HCT116 (cell line): ENCODE results near the gene IRGC. TPM values are rescaled to one million over a fixed set of nuclear protein-coding genes. Genes with fewer than 3 reads are reported as not detected.

Source experiments
- ATAC-seq: fragments of 200-7000 bp; cut with Tn5 transposase; 2 replicates; pipeline ENCODE4 v1.9.1; 2020; ENCODE audit warnings: mild to moderate bottlenecking, moderate library complexity
- BruUV-seq: library from RNA; stranded (reverse); fragments of 400-500 nt; replicated peaks from 2 replicates; lab custom pipeline; 2021; lab: Mats Ljungman, UMichigan
- CTCF ChIA-PET: fragments of 300-600 bp; sonication (Branson Sonifier 250); formaldehyde crosslinking; loops from one replicate; lab custom pipeline; 2021; ENCODE audit warnings: antibody characterized with exemption; lab: Charles Lee
- POLR2A ChIA-PET: fragments of 300-600, 350-600 bp; sonication (Branson Sonifier 250); formaldehyde crosslinking; loops from one replicate; lab custom pipeline; 2021; ENCODE audit warnings: antibody characterized with exemption; lab: Charles Lee
- RAD21 ChIA-PET, 2 experiments: fragments of 300-600 bp; sonication (Branson Sonifier 250); formaldehyde crosslinking; loops; one replicate each; lab custom pipeline; 2023; ENCODE audit warnings: low total read pairs in 2 of 2; ENCODE audit not compliant: uncharacterized antibody in 2 of 2, unreplicated experiment in 2 of 2, low non-redundant PET in 1 of 2; lab: Charles Lee
- DNase-seq: peaks from one replicate; pipeline ENCODE4 v3.0.0-alpha.2; 2010; ENCODE audit warnings: low read depth, low spot score
- H2AFZ ChIP-seq: fragments of 200-600 bp; shearing (Covaris generic), sonication (generic); 2 replicates; pipeline ENCODE4 v1.6.1; 2017; ENCODE audit warnings: low read depth, mixed run types, mixed read lengths, antibody characterized with exemption, low read length; ENCODE audit not compliant: poor library complexity, severe bottlenecking
- H3K27ac ChIP-seq: 2 replicates; pipeline ENCODE4 v1.5.1; 2012; ENCODE audit warnings: low read depth, low read length
- H3K27me3 ChIP-seq: fragments of 200-600 bp; sonication (generic); 2 replicates; pipeline ENCODE4 v1.6.1; 2016; ENCODE audit warnings: mixed run types, low read length, mixed read lengths; ENCODE audit not compliant: insufficient read depth
- H3K36me3 ChIP-seq, 2 experiments: fragments of 200-500 bp in 1 of 2; fragments of 200-600 bp in 1 of 2; sonication (Bioruptor generic) in 1 of 2; sonication (generic) in 1 of 2; 2 replicates each; pipeline versions ENCODE4 v1.5.1 to v1.6.1; 2014 to 2016; ENCODE audit warnings: low read length in 2 of 2, inconsistent platforms in 1 of 2, mixed read lengths in 1 of 2, mixed run types in 1 of 2; ENCODE audit not compliant: insufficient read depth in 2 of 2, control insufficient read depth in 1 of 2
- H3K4me1 ChIP-seq, 2 experiments: fragments of 200-600 bp in 1 of 2; sonication (generic) in 1 of 2; 2 replicates each; pipeline versions ENCODE4 v1.5.1 to v1.6.1; 2012 to 2017; ENCODE audit warnings: low read length in 2 of 2, inconsistent platforms in 1 of 2, mild to moderate bottlenecking in 1 of 2, mixed read lengths in 1 of 2, mixed run types in 1 of 2, moderate library complexity in 1 of 2; ENCODE audit not compliant: insufficient read depth in 2 of 2, control insufficient read depth in 1 of 2
- H3K4me2 ChIP-seq: fragments of 200-600 bp; sonication (generic); 2 replicates; pipeline ENCODE4 v1.6.1; 2017; ENCODE audit warnings: mixed run types, low read length, mixed read lengths
- H3K4me3 ChIP-seq, 2 experiments: fragments of 200-600 bp in 1 of 2; sonication (generic) in 1 of 2; replicated peaks in 1 of 2; 2 replicates each; pipeline ENCODE4 v1.5.1; 2011 to 2016; ENCODE audit warnings: low read length in 2 of 2, control low read depth in 1 of 2, low read depth in 1 of 2, mild to moderate bottlenecking in 1 of 2, mixed read lengths in 1 of 2, mixed run types in 1 of 2
- H3K79me2 ChIP-seq: fragments of 200-600 bp; sonication (generic); 2 replicates; pipeline ENCODE4 v1.6.1; 2017; ENCODE audit warnings: mild to moderate bottlenecking, mixed run types, low read length, moderate library complexity, mixed read lengths; ENCODE audit not compliant: insufficient read depth
- H3K9ac ChIP-seq: fragments of 200-600 bp; sonication (generic); 2 replicates; pipeline ENCODE4 v1.6.1; 2016; ENCODE audit warnings: low read length, mixed read lengths
- H3K9me2 ChIP-seq: fragments of 200-600 bp; sonication (generic), shearing (Covaris generic); 2 replicates; pipeline ENCODE4 v1.6.1; 2017; ENCODE audit warnings: mixed run types, mild to moderate bottlenecking, moderate library complexity; ENCODE audit not compliant: insufficient read depth
- H3K9me3 ChIP-seq, 2 experiments: fragments of 200-500 bp in 1 of 2; fragments of 200-600 bp in 1 of 2; sonication (Bioruptor generic) in 1 of 2; sonication (generic) in 1 of 2; 2 replicates each; pipeline ENCODE4 v1.6.1; 2014 to 2017; ENCODE audit warnings: low read length in 2 of 2, mixed read lengths in 2 of 2, inconsistent platforms in 1 of 2, low read depth in 1 of 2, mild to moderate bottlenecking in 1 of 2, mixed run types in 1 of 2, moderate library complexity in 1 of 2; ENCODE audit not compliant: control insufficient read depth in 1 of 2, insufficient read depth in 1 of 2
- H4K20me1 ChIP-seq: fragments of 200-600 bp; sonication (generic), shearing (Covaris generic); 2 replicates; pipeline ENCODE4 v1.6.1; 2017; ENCODE audit warnings: mixed run types, mild to moderate bottlenecking, moderate library complexity; ENCODE audit not compliant: insufficient read depth
- CBX3 ChIP-seq: IDR thresholded peaks from 2 replicates; pipeline ENCODE4 v1.6.1; 2012; ENCODE audit warnings: low read depth
- ELF1 ChIP-seq: IDR thresholded peaks from 2 replicates; pipeline ENCODE4 v1.6.1; 2012; ENCODE audit warnings: low read depth, borderline replicate concordance
- FOSL1 ChIP-seq: IDR thresholded peaks from 2 replicates; pipeline ENCODE4 v1.6.1; 2012; ENCODE audit warnings: low read depth
- JUND ChIP-seq: IDR thresholded peaks from 2 replicates; pipeline ENCODE4 v1.6.1; 2012
- POLR2A ChIP-seq: IDR thresholded peaks from 2 replicates; pipeline ENCODE4 v1.7.0; 2011; ENCODE audit warnings: borderline replicate concordance; ENCODE audit not compliant: insufficient read depth, insufficient read length; ENCODE audit errors: extremely low read depth
- POLR2AphosphoS5 ChIP-seq: IDR thresholded peaks from 2 replicates; pipeline ENCODE4 v1.6.1; 2011; ENCODE audit warnings: mild to moderate bottlenecking, low read depth, low read length, moderate library complexity
- RAD21 ChIP-seq: IDR thresholded peaks from 2 replicates; pipeline ENCODE4 v1.6.1; 2012; ENCODE audit warnings: low read depth, mild to moderate bottlenecking
- SIN3A ChIP-seq: IDR thresholded peaks from 2 replicates; pipeline ENCODE4 v1.6.1; 2012; ENCODE audit warnings: low read depth
- SP1 ChIP-seq: IDR thresholded peaks from 2 replicates; pipeline ENCODE4 v1.6.1; 2012; ENCODE audit warnings: low read depth
- SRF ChIP-seq: IDR thresholded peaks from 2 replicates; pipeline ENCODE4 v1.6.1; 2012; ENCODE audit warnings: low read depth
- TCF7L2 ChIP-seq: IDR thresholded peaks from 2 replicates; pipeline ENCODE4 v1.7.0; 2011; ENCODE audit warnings: borderline replicate concordance, inconsistent platforms; ENCODE audit not compliant: insufficient read depth, insufficient read length; ENCODE audit errors: extremely low read depth
- YY1 ChIP-seq: IDR thresholded peaks from 2 replicates; pipeline ENCODE4 v1.6.1; 2011; ENCODE audit warnings: low read length, low read depth, moderate library complexity, mild to moderate bottlenecking; ENCODE audit not compliant: insufficient replicate concordance; ENCODE audit errors: extremely low read depth
- ZFX ChIP-seq: fragments of 450-650 bp; IDR thresholded peaks from 2 replicates; pipeline ENCODE4 v1.6.1; 2017
- ZNF274 ChIP-seq: fragments of 200-500 bp; sonication (Bioruptor generic); IDR thresholded peaks from 2 replicates; pipeline ENCODE4 v1.6.1; 2014; ENCODE audit warnings: mild to moderate bottlenecking, low read depth, low read length, inconsistent platforms
- intact Hi-C: fragments of 100-400 bp; cut with micrococcal nuclease; formaldehyde crosslinking; loops from 2 replicates; pipeline ENCODE4 v1.10.0; 2022
- total RNA-seq: library from RNA; stranded (reverse); gene quantifications from one replicate; pipeline ENCODE4 v1.2.1, GENCODE V29; 2021; ENCODE audit not compliant: unreplicated experiment
- TF ChIP-seq, protein P1 (sequence below): IDR thresholded peaks from 2 replicates; pipeline ENCODE4 v1.6.1; 2012; ENCODE audit warnings: low read depth
- TF ChIP-seq, protein P2 (sequence below): IDR thresholded peaks from 2 replicates; pipeline ENCODE4 v1.6.1; 2012
- TF ChIP-seq, protein P3 (sequence below), 3 experiments: fragments of 200-600 bp in 1 of 3; sonication (generic) in 1 of 3; IDR thresholded peaks in 2 of 3; conservative IDR thresholded peaks in 1 of 3; 2 replicates each; pipeline ENCODE4 v1.5.1; 2012 to 2017; ENCODE audit warnings: low read depth in 2 of 3, low read length in 2 of 3, antibody characterized with exemption in 1 of 3, borderline replicate concordance in 1 of 3, control low read depth in 1 of 3, mild to moderate bottlenecking in 1 of 3, mixed read lengths in 1 of 3, mixed run types in 1 of 3, moderate library complexity in 1 of 3; ENCODE audit not compliant: insufficient read depth in 1 of 3

IRGC gene
- total RNA-seq, 1 experiment from 2014 or later = not detected

DNA sequence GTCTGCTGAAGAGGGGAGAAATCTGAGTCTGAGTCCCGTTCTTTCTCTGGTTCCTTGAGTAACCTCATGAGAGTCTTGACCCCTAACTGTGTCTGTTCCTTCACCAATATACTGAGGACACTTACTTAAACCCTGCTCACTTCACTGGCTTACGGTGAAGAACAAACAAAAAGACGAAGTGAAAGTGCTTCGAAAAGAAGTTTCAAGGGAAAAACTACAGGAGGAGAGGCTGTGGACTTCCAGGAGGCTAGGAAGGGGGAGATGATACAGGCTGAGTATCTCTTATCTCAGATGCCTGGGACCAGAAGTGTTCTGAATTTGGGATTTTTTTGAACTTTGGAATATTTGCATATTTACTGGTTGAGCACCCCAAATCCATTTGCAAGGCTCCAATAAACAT, 32.8 kb downstream of the IRGC start:
- no peak for TF ChIP-seq ZNF274
- TF ChIP-seq, protein P1, sequence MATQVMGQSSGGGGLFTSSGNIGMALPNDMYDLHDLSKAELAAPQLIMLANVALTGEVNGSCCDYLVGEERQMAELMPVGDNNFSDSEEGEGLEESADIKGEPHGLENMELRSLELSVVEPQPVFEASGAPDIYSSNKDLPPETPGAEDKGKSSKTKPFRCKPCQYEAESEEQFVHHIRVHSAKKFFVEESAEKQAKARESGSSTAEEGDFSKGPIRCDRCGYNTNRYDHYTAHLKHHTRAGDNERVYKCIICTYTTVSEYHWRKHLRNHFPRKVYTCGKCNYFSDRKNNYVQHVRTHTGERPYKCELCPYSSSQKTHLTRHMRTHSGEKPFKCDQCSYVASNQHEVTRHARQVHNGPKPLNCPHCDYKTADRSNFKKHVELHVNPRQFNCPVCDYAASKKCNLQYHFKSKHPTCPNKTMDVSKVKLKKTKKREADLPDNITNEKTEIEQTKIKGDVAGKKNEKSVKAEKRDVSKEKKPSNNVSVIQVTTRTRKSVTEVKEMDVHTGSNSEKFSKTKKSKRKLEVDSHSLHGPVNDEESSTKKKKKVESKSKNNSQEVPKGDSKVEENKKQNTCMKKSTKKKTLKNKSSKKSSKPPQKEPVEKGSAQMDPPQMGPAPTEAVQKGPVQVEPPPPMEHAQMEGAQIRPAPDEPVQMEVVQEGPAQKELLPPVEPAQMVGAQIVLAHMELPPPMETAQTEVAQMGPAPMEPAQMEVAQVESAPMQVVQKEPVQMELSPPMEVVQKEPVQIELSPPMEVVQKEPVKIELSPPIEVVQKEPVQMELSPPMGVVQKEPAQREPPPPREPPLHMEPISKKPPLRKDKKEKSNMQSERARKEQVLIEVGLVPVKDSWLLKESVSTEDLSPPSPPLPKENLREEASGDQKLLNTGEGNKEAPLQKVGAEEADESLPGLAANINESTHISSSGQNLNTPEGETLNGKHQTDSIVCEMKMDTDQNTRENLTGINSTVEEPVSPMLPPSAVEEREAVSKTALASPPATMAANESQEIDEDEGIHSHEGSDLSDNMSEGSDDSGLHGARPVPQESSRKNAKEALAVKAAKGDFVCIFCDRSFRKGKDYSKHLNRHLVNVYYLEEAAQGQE = no peak
- no peak for TF ChIP-seq POLR2A
- TF ChIP-seq FOSL1 = no peak
- TF ChIP-seq ELF1 = no peak

DNA sequence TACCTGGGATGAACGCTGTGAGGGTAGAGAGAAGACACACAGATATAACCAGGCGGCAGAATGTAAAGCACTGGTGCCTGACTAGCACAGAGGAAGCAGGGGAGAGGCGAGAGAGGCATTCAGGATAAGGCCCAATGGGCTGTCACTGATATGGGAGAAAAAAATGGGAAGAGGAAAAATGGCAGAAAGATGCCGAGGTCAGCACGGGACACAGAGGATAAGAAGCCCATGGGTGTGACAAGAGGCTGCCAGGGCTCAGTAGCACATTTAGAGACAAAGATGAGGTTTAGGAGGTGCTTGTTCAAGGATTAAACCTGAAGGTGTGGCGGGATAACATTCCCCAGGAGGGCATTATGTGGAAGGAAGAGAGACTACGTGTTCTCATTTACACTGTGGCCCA, 33.3 kb downstream of the IRGC start:
- H3K9me3 ChIP-seq = no peaks in the 10 kb centered on the region
- H3K9me2 ChIP-seq = no peaks in the 10 kb centered on the region
- intact Hi-C loops = no loop called here
- BruUV-seq = no TSS peak
- H3K36me3 ChIP-seq = peaks cover 41 to 54% of the 10 kb centered on the region in 2 experiments
- H3K27me3 ChIP-seq = no peaks in the 10 kb centered on the region
- ATAC-seq = no peak
- ChIA-PET POLR2A (no interaction called here), RAD21 (no interaction called here), CTCF (no interaction called here)
- H2AFZ ChIP-seq = no peak overlapping the region
- peaks cover 12 to 37% of the 10 kb centered on the region in 2 experiments for H3K4me1 ChIP-seq
- no peak overlapping the region for H3K4me2 ChIP-seq
- no peak overlapping the region for H3K4me3 ChIP-seq
- DNase-seq = no peak
- H3K79me2 ChIP-seq = peaks cover 55% of the 10 kb centered on the region
- no peaks in the 10 kb centered on the region for H4K20me1 ChIP-seq
- no peak overlapping the region for H3K9ac ChIP-seq
- H3K27ac ChIP-seq = no peak overlapping the region
- TF ChIP-seq SRF (no peak), RAD21 (no peak), JUND (no peak), CBX3 (no peak), POLR2AphosphoS5 (no peak), TCF7L2 (no peak), ZNF274 (no peak), YY1 (no peak), SP1 (no peak), POLR2A (no peak), SIN3A (no peak), ZFX (no peak), FOSL1 (no peak)
- TF ChIP-seq, protein P2, sequence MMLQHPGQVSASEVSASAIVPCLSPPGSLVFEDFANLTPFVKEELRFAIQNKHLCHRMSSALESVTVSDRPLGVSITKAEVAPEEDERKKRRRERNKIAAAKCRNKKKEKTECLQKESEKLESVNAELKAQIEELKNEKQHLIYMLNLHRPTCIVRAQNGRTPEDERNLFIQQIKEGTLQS = no peak
- TF ChIP-seq, protein P3, sequence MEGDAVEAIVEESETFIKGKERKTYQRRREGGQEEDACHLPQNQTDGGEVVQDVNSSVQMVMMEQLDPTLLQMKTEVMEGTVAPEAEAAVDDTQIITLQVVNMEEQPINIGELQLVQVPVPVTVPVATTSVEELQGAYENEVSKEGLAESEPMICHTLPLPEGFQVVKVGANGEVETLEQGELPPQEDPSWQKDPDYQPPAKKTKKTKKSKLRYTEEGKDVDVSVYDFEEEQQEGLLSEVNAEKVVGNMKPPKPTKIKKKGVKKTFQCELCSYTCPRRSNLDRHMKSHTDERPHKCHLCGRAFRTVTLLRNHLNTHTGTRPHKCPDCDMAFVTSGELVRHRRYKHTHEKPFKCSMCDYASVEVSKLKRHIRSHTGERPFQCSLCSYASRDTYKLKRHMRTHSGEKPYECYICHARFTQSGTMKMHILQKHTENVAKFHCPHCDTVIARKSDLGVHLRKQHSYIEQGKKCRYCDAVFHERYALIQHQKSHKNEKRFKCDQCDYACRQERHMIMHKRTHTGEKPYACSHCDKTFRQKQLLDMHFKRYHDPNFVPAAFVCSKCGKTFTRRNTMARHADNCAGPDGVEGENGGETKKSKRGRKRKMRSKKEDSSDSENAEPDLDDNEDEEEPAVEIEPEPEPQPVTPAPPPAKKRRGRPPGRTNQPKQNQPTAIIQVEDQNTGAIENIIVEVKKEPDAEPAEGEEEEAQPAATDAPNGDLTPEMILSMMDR (IDR thresholded peaks at IDR 0.05 in 2 of 3, conservative IDR thresholded peaks at IDR 0.05 in 1 of 3; ENCODE audit: borderline replicate concordance in 1 of 3, insufficient read depth in 1 of 3, low read depth in 2 of 3, low read length in 2 of 3) = no peak

More for the DNA sequence above, 32.8 kb downstream of the IRGC start:
- DNase-seq = no peak
- no peak for ATAC-seq
- peaks cover 12 to 35% of the 10 kb centered on the region in 2 experiments for H3K4me1 ChIP-seq
- no peaks in the 10 kb centered on the region for H3K9me3 ChIP-seq
- H3K9me2 ChIP-seq = no peaks in the 10 kb centered on the region
- H3K27me3 ChIP-seq = no peaks in the 10 kb centered on the region
- POLR2A ChIA-PET = no interaction called here
- peaks cover 45 to 59% of the 10 kb centered on the region in 2 experiments for H3K36me3 ChIP-seq
- RAD21 ChIA-PET = no interaction called here
- no peak overlapping the region for H3K4me3 ChIP-seq
- no peak overlapping the region for H3K27ac ChIP-seq
- intact Hi-C loops = no loop called here
- BruUV-seq = no TSS peak
- H2AFZ ChIP-seq = no peak overlapping the region
- H3K79me2 ChIP-seq = peaks cover 51% of the 10 kb centered on the region
- H3K4me2 ChIP-seq = no peak overlapping the region
- no peaks in the 10 kb centered on the region for H4K20me1 ChIP-seq
- H3K9ac ChIP-seq = no peak overlapping the region
- CTCF ChIA-PET = no interaction called here
